LNCaP clone FGC (cell line): Measurements from ENCODE around the gene CT47C1.
"Not testable (repeated sequence)": the region's sequence is repeated elsewhere in the genome, so short reads cannot be mapped to it uniquely, and the experiment has no call there.

Source experiments
- DNase-seq: peaks from one replicate; pipeline ENCODE4 v3.0.0-alpha.2; 2011; ENCODE audit warnings: low read depth
- H3K4me3 ChIP-seq: 2 replicates; pipeline ENCODE4 v1.5.1; 2011; ENCODE audit warnings: mild to moderate bottlenecking, low read depth, low read length, control low read depth
- CTCF ChIP-seq: IDR thresholded peaks from 2 replicates; pipeline ENCODE4 v1.5.1; 2012; ENCODE audit warnings: mild to moderate bottlenecking; ENCODE audit not compliant: control insufficient read depth, insufficient read depth; ENCODE audit errors: extremely low read depth

CT47C1 gene

GRCh38 chrX:119072744-119073143, at the start of gene CT47C1:
Gene CT47C1 (plus strand): TSS chrX:119072993. CDS start chrX:119073226, 233 bp downstream.
- DNase-seq: no peak
- H3K4me3 ChIP-seq: no peak within 1 kb of the TSS
- TF ChIP-seq CTCF: no peak

DNA sequence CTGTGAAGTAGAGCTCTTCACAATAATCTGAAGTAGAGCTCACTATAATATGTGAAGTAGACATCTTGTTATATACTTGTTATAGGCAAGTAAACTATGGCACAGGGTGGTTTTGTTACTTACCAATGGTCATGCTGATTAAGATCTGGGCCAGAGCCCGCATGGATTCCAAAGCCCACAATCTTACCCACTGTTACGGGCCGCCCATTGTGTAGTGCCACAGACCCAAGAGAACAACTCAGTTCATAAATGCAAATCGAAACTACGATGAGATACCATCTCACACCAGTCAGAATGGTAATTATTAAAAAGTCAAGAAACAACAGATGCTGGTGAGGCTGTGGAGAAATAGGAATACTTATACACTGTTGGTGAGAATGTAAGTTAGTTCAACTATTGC, 46.9 kb upstream of the CT47C1 start:
- DNase-seq: no peak
- H3K4me3 ChIP-seq: no peak overlapping the region
- TF ChIP-seq CTCF: no peak

GRCh38 chrX:119026344-119026743, 46.4 kb upstream of the CT47C1 start:
- not testable (repeated sequence) for DNase-seq

GRCh38 chrX:119027960-119028732, 44.6 kb upstream of the CT47C1 start:
- not testable (repeated sequence) for DNase-seq, H3K4me3 ChIP-seq

More at GRCh38 chrX:119026344-119026743, 46.4 kb upstream of the CT47C1 start:
- not testable (repeated sequence) for H3K4me3 ChIP-seq

DNA sequence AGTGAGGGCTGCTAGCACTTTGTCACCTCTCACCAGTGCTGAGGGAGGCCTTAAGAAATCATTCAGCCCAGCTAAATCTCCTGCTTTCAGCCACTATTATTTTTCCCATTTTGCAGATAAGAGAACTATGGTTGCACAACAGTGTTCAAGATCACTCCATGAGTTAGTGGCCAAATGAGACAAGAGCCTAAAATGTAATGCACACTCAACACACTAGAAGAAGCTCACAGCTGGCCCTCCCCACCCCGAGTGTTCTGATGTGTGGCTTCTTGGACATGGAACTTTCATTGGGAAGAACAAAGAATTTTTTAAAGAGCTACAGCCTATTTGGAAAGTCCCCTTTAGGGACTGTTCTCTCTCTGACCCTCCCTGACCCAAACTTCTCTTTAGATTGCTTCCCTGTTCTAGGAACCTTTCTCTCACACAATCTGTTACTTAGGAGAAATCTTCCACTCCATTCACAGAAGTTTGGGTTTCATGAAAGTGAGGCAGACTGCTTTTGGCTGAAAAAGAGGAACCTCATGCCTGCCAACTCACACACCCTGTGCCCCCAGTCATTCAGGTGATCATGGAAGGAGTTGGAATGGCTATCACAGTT, 44.0 kb upstream of the CT47C1 start:
- no peak overlapping the region for H3K4me3 ChIP-seq
- DNase-seq: no peak
- no peak for TF ChIP-seq CTCF

- H3K4me3 ChIP-seq, DNase-seq: not testable (repeated sequence)
Observed at GRCh38 chrX:119029656-119030055, 43.1 kb upstream of the CT47C1 start.

DNA sequence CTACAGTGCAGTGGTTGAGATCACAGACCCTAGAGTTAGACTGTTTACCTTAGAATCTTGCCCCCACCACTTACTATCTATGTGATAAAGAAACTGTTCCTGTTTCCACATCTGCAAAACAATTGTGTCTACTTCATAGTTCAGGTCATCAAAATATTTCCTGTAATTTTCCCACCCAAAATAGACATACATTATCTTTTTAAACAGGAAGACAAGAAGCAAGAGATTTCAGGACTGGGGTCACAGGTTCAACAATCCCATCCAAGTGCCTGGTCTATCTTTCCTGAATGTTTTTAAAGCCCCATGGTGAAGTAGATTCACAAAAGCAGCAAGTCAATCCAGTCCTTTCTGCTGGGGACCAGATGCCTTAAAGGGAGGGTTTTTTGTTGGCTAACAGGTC, 41.8 kb upstream of the CT47C1 start:
- TF ChIP-seq CTCF: no peak
- H3K4me3 ChIP-seq: no peak overlapping the region
- no peak for DNase-seq

- no peak for DNase-seq
- no peak overlapping the region for H3K4me3 ChIP-seq
- no peak for TF ChIP-seq CTCF
Observed at GRCh38 chrX:119036107-119037029, 36.4 kb upstream of the CT47C1 start.
